Peyer's patch (tissue), 4 donors: ENCODE measurements around the gene BICRA. TPM values are rescaled to one million over a fixed set of nuclear protein-coding genes. Genes with fewer than 3 reads are reported as not detected.
"Not testable (repeated sequence)": the region's sequence is repeated elsewhere in the genome, so short reads cannot be mapped to it uniquely, and the experiment has no call there.

Experiments
- DNase-seq, 3 donors: peaks; one replicate each; pipeline ENCODE4 v3.0.0-alpha.2; 2017 to 2019
- H3K27ac ChIP-seq, 4 donors: fragments of 200-600 bp; sonication (generic); one replicate each; pipeline ENCODE4 v1.5.1; 2016 to 2019
- H3K27me3 ChIP-seq, 2 donors: fragments of 200-600 bp; sonication (generic); one replicate each; pipeline ENCODE4 v1.5.1; 2019
- H3K36me3 ChIP-seq, 3 donors: fragments of 200-600 bp; sonication (generic); one replicate each; pipeline ENCODE4 v1.5.1; 2016 to 2019
- H3K4me1 ChIP-seq, 4 donors: fragments of 200-600 bp; sonication (generic); one replicate each; pipeline ENCODE4 v1.5.1; 2016 to 2019
- H3K4me3 ChIP-seq, 4 donors: fragments of 200-600 bp; sonication (generic); 1 replicate in 3 of 4; 2 replicates in 1 of 4; pipeline ENCODE4 v1.5.1; 2016 to 2019; ENCODE audit warnings: mild to moderate bottlenecking in 1 of 4
- H3K9me3 ChIP-seq, 4 donors: fragments of 200-600 bp; sonication (generic); one replicate each; pipeline ENCODE4 v1.5.1; 2016 to 2019; ENCODE audit warnings: mild to moderate bottlenecking in 1 of 4
- POLR2A ChIP-seq, 2 donors: fragments of 450-650 bp; IDR thresholded peaks; one replicate each; pipeline ENCODE4 v1.5.1; 2017; ENCODE audit warnings: antibody characterized with exemption in 2 of 2, mild to moderate bottlenecking in 2 of 2, moderate library complexity in 2 of 2
- total RNA-seq, 4 donors: library from RNA; depleted of rRNA; stranded (reverse); fragments of >200 nt; gene quantifications; one replicate each; pipeline ENCODE4 v1.1.0, GENCODE V29; 2016
- TF ChIP-seq, protein P1 (sequence below), 6 experiments: fragments of 450-650 bp in 4 of 6; fragments of 200-600 bp in 2 of 6; sonication (generic) in 1 of 6; IDR thresholded peaks; one replicate each; pipeline ENCODE4 v1.5.1; 2017 to 2019; ENCODE audit warnings: antibody characterized with exemption in 6 of 6, mild to moderate bottlenecking in 3 of 6, moderate library complexity in 1 of 6

BICRA gene
- total RNA-seq, 4 donors from 2014 or later: 8.2 to 14.9 (median 13.3) TPM

DNA sequence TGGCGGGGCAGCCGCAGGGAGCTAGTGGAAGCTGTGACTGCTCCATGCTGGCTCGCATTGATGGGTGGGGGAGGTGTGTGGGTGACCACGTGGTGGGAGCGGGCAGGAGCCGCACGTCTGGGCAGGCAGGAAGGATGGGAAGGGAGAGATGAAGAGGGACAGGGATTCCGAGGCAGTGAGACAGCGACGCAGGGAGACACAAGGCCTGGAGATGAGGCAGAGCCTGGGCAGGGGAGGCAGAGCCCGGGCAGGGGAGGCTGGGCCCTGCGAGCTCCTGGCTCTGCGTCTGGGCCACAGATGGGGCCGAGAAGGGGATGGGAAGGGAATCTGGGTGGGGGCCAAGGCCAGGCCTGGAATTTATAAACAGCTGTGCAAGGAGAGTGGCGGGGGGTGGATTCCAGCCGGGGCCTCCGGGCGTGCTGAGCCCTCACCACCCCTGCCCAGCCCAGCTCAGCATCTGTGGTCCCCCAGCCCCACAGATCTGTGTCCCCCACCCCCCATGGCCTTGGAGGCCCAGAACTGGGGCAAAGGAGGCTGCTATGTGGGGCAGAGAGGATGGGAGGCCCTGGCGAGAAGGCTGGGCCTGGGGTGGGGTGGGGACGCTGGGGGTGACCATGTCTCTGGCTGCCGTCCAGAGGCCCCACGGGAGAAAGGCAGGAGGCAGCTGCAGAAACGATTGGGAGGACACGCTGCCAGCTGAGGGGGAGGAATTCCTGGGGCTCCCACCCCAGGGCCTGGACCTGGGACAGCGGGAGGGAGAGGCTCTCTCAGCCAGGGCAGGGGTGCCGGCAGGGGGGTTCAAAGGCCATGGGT lies 110.3 kb downstream of the BICRA start:
- H3K27me3 ChIP-seq: no peaks in the 10 kb centered on the region
- TF ChIP-seq POLR2A (IDR thresholded peaks at IDR 0.05): no peak
- TF ChIP-seq, protein P1, sequence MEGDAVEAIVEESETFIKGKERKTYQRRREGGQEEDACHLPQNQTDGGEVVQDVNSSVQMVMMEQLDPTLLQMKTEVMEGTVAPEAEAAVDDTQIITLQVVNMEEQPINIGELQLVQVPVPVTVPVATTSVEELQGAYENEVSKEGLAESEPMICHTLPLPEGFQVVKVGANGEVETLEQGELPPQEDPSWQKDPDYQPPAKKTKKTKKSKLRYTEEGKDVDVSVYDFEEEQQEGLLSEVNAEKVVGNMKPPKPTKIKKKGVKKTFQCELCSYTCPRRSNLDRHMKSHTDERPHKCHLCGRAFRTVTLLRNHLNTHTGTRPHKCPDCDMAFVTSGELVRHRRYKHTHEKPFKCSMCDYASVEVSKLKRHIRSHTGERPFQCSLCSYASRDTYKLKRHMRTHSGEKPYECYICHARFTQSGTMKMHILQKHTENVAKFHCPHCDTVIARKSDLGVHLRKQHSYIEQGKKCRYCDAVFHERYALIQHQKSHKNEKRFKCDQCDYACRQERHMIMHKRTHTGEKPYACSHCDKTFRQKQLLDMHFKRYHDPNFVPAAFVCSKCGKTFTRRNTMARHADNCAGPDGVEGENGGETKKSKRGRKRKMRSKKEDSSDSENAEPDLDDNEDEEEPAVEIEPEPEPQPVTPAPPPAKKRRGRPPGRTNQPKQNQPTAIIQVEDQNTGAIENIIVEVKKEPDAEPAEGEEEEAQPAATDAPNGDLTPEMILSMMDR (IDR thresholded peaks at IDR 0.05): no peak

DNA sequence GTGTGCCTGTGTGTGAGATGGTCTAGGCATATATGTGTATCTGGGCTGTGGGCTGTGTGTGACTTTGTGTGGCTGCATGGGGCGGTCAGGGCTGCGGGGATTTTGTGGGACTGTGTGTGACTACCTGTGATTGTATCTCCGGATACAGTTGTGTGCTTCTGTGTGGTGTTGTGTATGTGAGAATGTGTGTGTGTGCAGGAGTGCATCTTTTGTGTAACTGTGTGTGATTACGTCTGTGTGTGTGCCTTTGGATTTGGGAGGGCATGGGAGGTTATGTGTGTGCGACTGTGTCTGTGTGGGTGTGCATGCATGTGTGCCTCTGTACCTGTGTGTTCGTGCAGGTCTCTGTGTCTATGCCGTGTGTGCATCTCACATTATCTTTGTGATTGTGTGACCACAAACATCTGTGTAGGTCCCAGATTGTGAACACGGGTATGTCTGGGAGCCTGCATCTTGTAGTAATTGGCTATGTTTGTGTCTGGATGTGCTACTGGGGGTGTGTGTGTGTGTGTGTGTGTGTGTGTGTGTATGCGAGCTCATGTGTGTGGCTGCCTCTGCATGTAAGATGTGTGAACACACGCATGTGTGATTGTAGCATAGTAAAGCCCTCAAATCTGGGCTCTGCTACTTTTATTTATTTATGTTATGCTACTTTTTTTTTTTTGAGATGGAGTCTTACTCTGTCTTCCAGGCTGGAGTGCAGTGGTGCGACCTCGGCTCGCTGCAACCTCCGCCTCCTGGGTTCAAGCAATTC lies 111.9 kb downstream of the BICRA start:
- H3K4me3 ChIP-seq: no peak overlapping the region
- TF ChIP-seq, protein P1 (IDR thresholded peaks at IDR 0.05): no peak
- TF ChIP-seq POLR2A (IDR thresholded peaks at IDR 0.05): no peak
- peak overlapping the region in 3 of 4 donors; percentile 66 to 93 (median 87) for H3K27ac ChIP-seq
- no peaks in the 10 kb centered on the region for H3K27me3 ChIP-seq
- H3K4me1 ChIP-seq: peaks cover 0 to 42% (median 0%) of the 10 kb centered on the region in 4 donors
- no peak for DNase-seq
- no peaks in the 10 kb centered on the region for H3K36me3 ChIP-seq
- H3K9me3 ChIP-seq: no peaks in the 10 kb centered on the region

More for the DNA sequence above, 110.3 kb downstream of the BICRA start:
- peak in 2 of 3 donors; percentile 32 to 83 for DNase-seq
- peaks cover 0 to under 1% (median 0%) of the 10 kb centered on the region in 4 donors for H3K9me3 ChIP-seq
- peaks cover 0 to 42% (median 0%) of the 10 kb centered on the region in 4 donors for H3K4me1 ChIP-seq
- peak overlapping the region in 2 of 4 donors; percentile 21 to 24 for H3K4me3 ChIP-seq
- H3K36me3 ChIP-seq: no peaks in the 10 kb centered on the region
- H3K27ac ChIP-seq: peak overlapping the region; percentile 57 to 93 (median 76)

DNA sequence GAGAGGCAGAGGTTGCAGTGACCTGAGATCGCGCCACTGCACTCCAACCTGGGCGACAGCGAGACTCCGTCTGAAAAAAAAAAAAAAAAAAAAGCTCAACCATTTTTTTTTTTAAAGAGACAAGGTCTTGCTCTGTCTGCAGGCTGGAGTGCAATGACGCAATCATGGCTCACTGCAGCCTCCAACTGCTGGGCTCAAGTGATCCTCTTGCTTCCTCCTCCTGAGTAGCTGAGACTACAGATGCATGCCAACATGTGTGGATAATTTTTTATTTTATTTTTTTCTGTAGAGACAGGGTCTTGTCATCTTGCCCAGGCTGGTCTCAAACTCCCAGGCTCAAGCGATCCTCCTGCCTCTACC lies 114.6 kb downstream of the BICRA start:
- H3K4me1 ChIP-seq: peaks cover 0 to 25% (median 0%) of the 10 kb centered on the region in 4 donors

DNA sequence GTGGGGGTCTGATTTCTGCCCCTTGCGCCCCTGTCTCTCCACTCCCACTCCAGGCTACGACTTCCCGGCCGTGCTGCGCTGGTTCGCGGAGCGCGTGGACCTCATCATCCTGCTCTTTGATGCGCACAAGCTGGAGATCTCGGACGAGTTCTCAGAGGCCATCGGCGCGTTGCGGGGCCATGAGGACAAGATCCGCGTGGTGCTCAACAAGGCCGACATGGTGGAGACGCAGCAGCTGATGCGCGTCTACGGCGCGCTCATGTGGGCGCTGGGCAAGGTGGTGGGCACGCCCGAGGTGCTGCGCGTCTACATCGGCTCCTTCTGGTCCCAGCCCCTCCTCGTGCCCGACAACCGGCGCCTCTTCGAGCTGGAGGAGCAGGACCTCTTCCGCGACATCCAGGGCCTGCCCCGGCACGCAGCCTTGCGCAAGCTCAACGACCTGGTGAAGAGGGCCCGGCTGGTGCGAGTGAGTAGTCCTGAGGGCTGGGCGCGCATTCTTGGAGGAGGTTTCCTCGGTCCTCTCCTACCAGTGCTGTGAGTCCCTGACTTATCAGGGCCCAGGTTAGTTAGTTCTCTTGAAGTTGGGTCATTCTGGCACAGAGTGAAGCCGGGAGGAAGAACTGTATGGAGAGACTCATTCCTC lies 116.9 kb downstream of the BICRA start:
- no peak for DNase-seq
- Histone ChIP-seq H3K27ac (peak overlapping the region in 2 of 4 donors; percentile 25 to 42), H3K36me3 (no peaks in the 10 kb centered on the region), H3K4me1 (peaks cover 0 to 30% (median 0%) of the 10 kb centered on the region in 4 donors), H3K9me3 (no peaks in the 10 kb centered on the region), H3K4me3 (no peak overlapping the region), H3K27me3 (no peaks in the 10 kb centered on the region)
- TF ChIP-seq POLR2A (IDR thresholded peaks at IDR 0.05): no peak
- TF ChIP-seq, protein P1 (IDR thresholded peaks at IDR 0.05): no peak

More for the DNA sequence above, 114.6 kb downstream of the BICRA start:
- H3K27me3 ChIP-seq: no peaks in the 10 kb centered on the region
- H3K36me3 ChIP-seq: no peaks in the 10 kb centered on the region
- H3K27ac ChIP-seq: peak overlapping the region in 3 of 4 donors; percentile 32 to 72 (median 70)
- H3K4me3 ChIP-seq: peak overlapping the region in 1 of 4 donors; percentile 24
- no peak for TF ChIP-seq POLR2A (IDR thresholded peaks at IDR 0.05)
- TF ChIP-seq, protein P1 (IDR thresholded peaks at IDR 0.05): no peak
- no peaks in the 10 kb centered on the region for H3K9me3 ChIP-seq
- DNase-seq: peak in 1 of 3 donors; percentile 67

DNA sequence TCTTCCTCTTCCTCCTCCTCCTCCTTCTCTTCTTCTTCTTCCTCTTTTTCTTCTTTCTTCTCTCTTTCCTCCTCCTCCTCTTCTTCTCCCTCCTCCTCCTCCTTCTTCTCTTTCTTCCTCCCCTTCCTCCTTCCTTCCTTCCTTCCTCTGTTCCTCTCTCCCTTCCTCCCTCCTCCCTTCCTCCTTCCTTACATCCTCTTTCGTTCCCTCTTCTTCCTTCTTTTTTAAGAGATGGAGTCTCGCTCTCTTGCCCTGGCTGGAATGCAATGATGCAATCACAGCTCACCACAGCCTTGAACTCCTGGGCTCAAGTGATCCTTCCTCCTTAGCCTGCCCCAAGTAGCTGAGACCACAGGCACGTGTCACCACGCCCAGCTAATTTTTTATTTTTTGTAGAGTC lies 117.5 kb downstream of the BICRA start:
- Histone ChIP-seq H3K4me3 (no peak overlapping the region), H3K27ac (peak overlapping the region in 2 of 4 donors; percentile 25 to 39), H3K4me1 (peaks cover 0 to 30% (median 0%) of the 10 kb centered on the region in 4 donors), H3K36me3 (no peaks in the 10 kb centered on the region), H3K9me3 (no peaks in the 10 kb centered on the region), H3K27me3 (no peaks in the 10 kb centered on the region)
- DNase-seq: no peak
- TF ChIP-seq, protein P1 (IDR thresholded peaks at IDR 0.05): no peak
- TF ChIP-seq POLR2A (IDR thresholded peaks at IDR 0.05): no peak

DNA sequence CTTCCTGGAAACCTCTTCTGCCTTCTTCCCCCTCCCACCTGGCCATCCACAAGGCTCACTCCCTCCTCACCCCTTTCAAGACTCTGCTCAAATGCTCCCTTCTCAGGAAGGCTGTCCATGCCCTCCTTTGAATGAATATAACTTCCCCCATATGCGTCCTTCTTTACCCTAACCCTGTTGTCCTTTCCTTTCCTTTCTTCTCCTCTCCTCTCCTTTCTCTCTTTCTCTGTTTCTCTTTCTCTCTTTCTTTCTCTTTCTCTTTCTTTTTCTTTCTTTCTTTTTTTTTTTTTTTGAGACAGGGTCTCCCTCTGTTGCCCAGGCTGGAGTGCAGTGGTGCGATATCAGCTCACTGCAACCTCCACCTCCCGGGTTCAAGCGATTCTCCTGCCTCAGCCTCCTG lies 119.4 kb downstream of the BICRA start:
- Histone ChIP-seq H3K4me1 (peaks cover 0 to 23% (median 0%) of the 10 kb centered on the region in 4 donors), H3K27ac (peak overlapping the region in 1 of 4 donors; percentile 74)
- not testable (repeated sequence) for H3K9me3 ChIP-seq, H3K36me3 ChIP-seq, H3K27me3 ChIP-seq, H3K4me3 ChIP-seq, DNase-seq
